ENCODE data around the gene DNAL1. TPM values are rescaled to one million over a fixed set of nuclear protein-coding genes. Genes with fewer than 3 reads are reported as not detected.

Gene DNAL1
- polyA plus RNA-seq, 1 donor (not counting 4 experiments of a cell fraction or from before 2014, with no cell fraction given) = 8.4 TPM

GRCh38 chr14:73732006-73732405 lies 87.2 kb downstream of the DNAL1 start:
- Histone ChIP-seq H3K79me2 (ENCODE audit: control insufficient read depth, insufficient read depth, low read length) (peaks cover 49% of the 10 kb centered on the region), H3K27ac (ENCODE audit: control insufficient read depth, insufficient read depth, low read length) (no peak overlapping the region), H3K4me1 (ENCODE audit: control insufficient read depth, extremely low read depth, insufficient read depth, low read length) (peaks cover 8% of the 10 kb centered on the region), H3K9me1 (ENCODE audit: control insufficient read depth, extremely low read depth, insufficient read depth, low read length) (no peaks in the 10 kb centered on the region), H3K4me3 (ENCODE audit: control insufficient read depth in 2 of 3, extremely low read depth in 1 of 3, insufficient read depth in 2 of 3, low read depth in 1 of 3, low read length in 3 of 3) (no peak overlapping the region), H3K9me3 (ENCODE audit: control insufficient read depth, low read depth, low read length) (no peaks in the 10 kb centered on the region), H3K9ac (ENCODE audit: control insufficient read depth, extremely low read depth, insufficient read depth, low read length) (no peak overlapping the region), H3K27me3 (ENCODE audit: control insufficient read depth, extremely low read depth, insufficient read depth, low read length) (no peaks in the 10 kb centered on the region), H3K4me2 (ENCODE audit: control insufficient read depth, extremely low read depth, insufficient read depth, low read depth, low read length) (no peak overlapping the region), H2AFZ (ENCODE audit: control insufficient read depth, low read length) (no peak overlapping the region), H3K36me3 (ENCODE audit: control insufficient read depth in 2 of 2, extremely low read depth in 1 of 2, insufficient read depth in 2 of 2, low read length in 2 of 2) (peaks cover 35 to 37% of the 10 kb centered on the region in 2 experiments), H4K20me1 (ENCODE audit: control insufficient read depth, extremely low read depth, insufficient read depth, low read length) (peaks cover under 1% of the 10 kb centered on the region)
- FAIRE-seq (no peak), DNase-seq (ENCODE audit: low read depth, low spot score) (no peak)
- dilution Hi-C loops (cut with MboI; ENCODE audit: extremely low pct_ligation_motif_present, low sequenced_read_pairs) = no loop called here
- TF ChIP-seq EZH2 (IDR thresholded peaks at IDR 0.05; ENCODE audit: low read length) = no peak
- no peak for TF ChIP-seq CTCF (optimal IDR thresholded peaks at IDR 0.05 in 1 of 3, IDR thresholded peaks at IDR 0.05 in 1 of 3, conservative IDR thresholded peaks at IDR 0.05 in 1 of 3; ENCODE audit: extremely low read depth in 1 of 3, insufficient read depth in 2 of 3, low read length in 3 of 3)

GRCh38 chr14:73736842-73737241 lies 92.1 kb downstream of the DNAL1 start:
- Histone ChIP-seq H3K27ac (ENCODE audit: control insufficient read depth, insufficient read depth, low read length) (no peak overlapping the region), H3K9me1 (ENCODE audit: control insufficient read depth, extremely low read depth, insufficient read depth, low read length) (no peaks in the 10 kb centered on the region), H3K36me3 (ENCODE audit: control insufficient read depth in 2 of 2, extremely low read depth in 1 of 2, insufficient read depth in 2 of 2, low read length in 2 of 2) (peaks cover 29 to 45% of the 10 kb centered on the region in 2 experiments), H3K4me1 (ENCODE audit: control insufficient read depth, extremely low read depth, insufficient read depth, low read length) (peaks cover 22% of the 10 kb centered on the region), H4K20me1 (ENCODE audit: control insufficient read depth, extremely low read depth, insufficient read depth, low read length) (peaks cover 19% of the 10 kb centered on the region), H3K79me2 (ENCODE audit: control insufficient read depth, insufficient read depth, low read length) (peaks cover 63% of the 10 kb centered on the region), H2AFZ (ENCODE audit: control insufficient read depth, low read length) (no peak overlapping the region), H3K9me3 (ENCODE audit: control insufficient read depth, low read depth, low read length) (no peaks in the 10 kb centered on the region), H3K9ac (ENCODE audit: control insufficient read depth, extremely low read depth, insufficient read depth, low read length) (no peak overlapping the region), H3K4me2 (ENCODE audit: control insufficient read depth, extremely low read depth, insufficient read depth, low read depth, low read length) (no peak overlapping the region), H3K27me3 (ENCODE audit: control insufficient read depth, extremely low read depth, insufficient read depth, low read length) (no peaks in the 10 kb centered on the region), H3K4me3 (ENCODE audit: control insufficient read depth in 2 of 3, extremely low read depth in 1 of 3, insufficient read depth in 2 of 3, low read depth in 1 of 3, low read length in 3 of 3) (no peak overlapping the region)
- no peak for TF ChIP-seq EZH2 (IDR thresholded peaks at IDR 0.05; ENCODE audit: low read length)
- no peak for TF ChIP-seq CTCF (optimal IDR thresholded peaks at IDR 0.05 in 1 of 3, IDR thresholded peaks at IDR 0.05 in 1 of 3, conservative IDR thresholded peaks at IDR 0.05 in 1 of 3; ENCODE audit: extremely low read depth in 1 of 3, insufficient read depth in 2 of 3, low read length in 3 of 3)
- DNase-seq (ENCODE audit: low read depth, low spot score) (no peak), FAIRE-seq (no peak)
- dilution Hi-C loops (cut with MboI; ENCODE audit: extremely low pct_ligation_motif_present, low sequenced_read_pairs) = no loop called here

Data from keratinocyte (primary cell).